Esophagus (tissue), 2 donors: ENCODE measurements around the gene PLCB4. TPM values are rescaled to one million over a fixed set of nuclear protein-coding genes. Genes with fewer than 3 reads are reported as not detected.

Experiments
- H3K27ac ChIP-seq, 2 donors: one replicate each; pipeline ENCODE4 v1.5.1; 2013; ENCODE audit warnings: low read depth in 2 of 2, mild to moderate bottlenecking in 2 of 2, inconsistent platforms in 1 of 2, low read length in 1 of 2, moderate library complexity in 1 of 2
- H3K27me3 ChIP-seq, 2 donors: one replicate each; pipeline ENCODE4 v1.6.1; 2013; ENCODE audit warnings: low read length in 2 of 2, control low read depth in 1 of 2, mild to moderate bottlenecking in 1 of 2; ENCODE audit not compliant: insufficient read depth in 2 of 2, control insufficient read depth in 1 of 2
- H3K36me3 ChIP-seq, 2 donors: one replicate each; pipeline ENCODE4 v1.6.1; 2013; ENCODE audit warnings: low read length in 1 of 2; ENCODE audit not compliant: control insufficient read depth in 2 of 2, insufficient read depth in 2 of 2
- H3K4me1 ChIP-seq, 2 donors: one replicate each; pipeline ENCODE4 v1.6.1; 2013; ENCODE audit warnings: low read length in 1 of 2; ENCODE audit not compliant: control insufficient read depth in 2 of 2, insufficient read depth in 2 of 2
- H3K4me3 ChIP-seq, 2 donors: one replicate each; pipeline ENCODE4 v1.5.1; 2013; ENCODE audit warnings: low read length in 2 of 2, mild to moderate bottlenecking in 2 of 2, low read depth in 1 of 2, moderate library complexity in 1 of 2
- H3K9me3 ChIP-seq, 2 donors: one replicate each; pipeline ENCODE4 v1.6.1; 2013; ENCODE audit warnings: mild to moderate bottlenecking in 2 of 2, low read depth in 1 of 2, low read length in 1 of 2, moderate library complexity in 1 of 2; ENCODE audit not compliant: control insufficient read depth in 2 of 2, insufficient read depth in 1 of 2
- WGBS, 2 donors: extraction: QIAGEN DNeasy Blood & Tissue Kit; methylation state at CpG; one replicate each; pipeline ENCODE4 v1.1.7; 2013; 5-methylcytosine and 5-hydroxymethylcytosine counted together
- polyA plus RNA-seq, 2 donors: library from polyadenylated mRNA; stranded (reverse); fragments of 200-250 nt; gene quantifications; one replicate each; pipeline ENCODE4 v1.2.3, GENCODE V29; 2013
- donor health status: healthy with polysubstance abuse.
- donor health status: Bipolar disorder and iron deficiency.

PLCB4 gene
- polyA plus RNA-seq, 2 donors, result 1.9 to 2.2 TPM

DNA sequence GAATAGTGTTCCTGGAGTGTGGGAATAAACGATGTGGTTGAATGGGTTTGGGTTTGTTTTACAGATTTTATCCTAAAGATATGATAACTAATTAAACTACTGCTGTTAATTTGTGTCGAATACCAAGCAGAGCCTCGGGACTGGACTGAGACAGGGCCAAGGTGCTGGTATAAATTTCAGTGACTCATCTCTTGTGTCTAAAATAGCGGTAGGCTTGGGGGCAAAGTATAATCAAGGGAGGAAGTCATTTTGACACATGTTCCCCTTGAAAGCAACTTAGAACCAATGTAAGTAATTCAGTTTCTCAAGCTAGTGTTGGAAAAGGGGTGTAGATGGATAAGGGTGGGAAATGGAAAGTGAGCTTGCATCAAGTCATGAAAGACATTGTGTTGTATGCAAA is 108.4 kb downstream of the PLCB4 start:
- Histone ChIP-seq H3K36me3 (no peaks in the 10 kb centered on the region), H3K4me3 (no peak overlapping the region), H3K27ac (no peak overlapping the region), H3K27me3 (no peaks in the 10 kb centered on the region), H3K4me1 (no peaks in the 10 kb centered on the region), H3K9me3 (no peaks in the 10 kb centered on the region)
- 75 to 82% methylated on average over 4 of the region's 4 CpGs for WGBS, 2 donors

DNA sequence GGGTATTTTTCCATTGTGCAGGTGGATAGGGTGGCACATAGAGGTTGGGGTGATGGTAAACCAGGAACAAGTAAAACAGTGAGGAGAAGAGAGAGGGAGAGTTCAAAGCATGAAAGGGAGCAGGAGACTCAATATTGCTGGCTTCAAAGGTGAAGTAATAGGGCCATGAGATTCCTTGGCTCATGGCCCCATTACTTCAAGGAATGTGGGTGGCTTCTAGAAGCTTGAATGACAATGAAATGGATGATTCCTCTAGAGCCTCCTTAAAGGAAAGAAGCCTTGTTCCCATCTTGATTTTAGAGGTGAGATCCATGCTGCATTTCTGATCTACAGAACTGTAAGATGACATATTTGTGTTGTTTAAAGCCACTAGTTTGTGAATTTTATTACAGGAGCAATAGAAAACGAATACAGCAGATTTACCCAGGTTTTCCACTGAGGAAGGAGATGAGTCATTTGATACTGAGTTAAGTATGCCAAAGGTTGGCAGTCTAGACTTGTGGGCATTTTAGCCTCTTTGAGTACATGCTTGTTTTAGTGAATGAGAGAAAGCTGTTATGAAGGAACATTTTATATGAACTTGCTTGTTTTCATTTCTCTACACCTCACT is 110.4 kb downstream of the PLCB4 start:
- no peak overlapping the region for H3K27ac ChIP-seq
- H3K4me1 ChIP-seq, result no peaks in the 10 kb centered on the region
- H3K4me3 ChIP-seq, result no peak overlapping the region
- peaks cover 0 to 2% of the 10 kb centered on the region in 2 donors for H3K9me3 ChIP-seq
- no peaks in the 10 kb centered on the region for H3K36me3 ChIP-seq
- no peaks in the 10 kb centered on the region for H3K27me3 ChIP-seq
- 30 to 41% methylated on average over 1 of the region's 1 CpG for WGBS, 2 donors

DNA sequence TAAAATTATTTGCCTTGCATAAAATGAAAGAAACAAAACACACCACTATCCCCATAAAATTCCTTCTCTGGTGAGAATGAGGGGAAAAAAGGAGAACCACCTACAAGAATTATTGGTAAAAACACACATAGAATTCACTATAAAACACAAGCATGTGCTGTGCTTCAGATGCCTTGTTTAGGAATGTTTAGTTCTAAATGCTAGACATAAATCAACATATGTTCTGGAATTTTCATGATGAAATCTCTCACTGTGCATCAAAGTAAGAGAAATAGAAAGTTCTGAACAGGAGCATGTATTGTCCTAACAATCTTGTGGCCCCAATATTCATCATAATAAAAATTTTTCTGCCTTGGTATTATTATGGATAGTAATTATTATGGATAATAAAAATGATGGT is 111.0 kb downstream of the PLCB4 start:
- H3K4me3 ChIP-seq, result no peak overlapping the region
- no peaks in the 10 kb centered on the region for H3K4me1 ChIP-seq
- H3K27me3 ChIP-seq, result no peaks in the 10 kb centered on the region
- no peak overlapping the region for H3K27ac ChIP-seq
- H3K36me3 ChIP-seq, result no peaks in the 10 kb centered on the region
- H3K9me3 ChIP-seq, result peaks cover 0 to 2% of the 10 kb centered on the region in 2 donors

DNA sequence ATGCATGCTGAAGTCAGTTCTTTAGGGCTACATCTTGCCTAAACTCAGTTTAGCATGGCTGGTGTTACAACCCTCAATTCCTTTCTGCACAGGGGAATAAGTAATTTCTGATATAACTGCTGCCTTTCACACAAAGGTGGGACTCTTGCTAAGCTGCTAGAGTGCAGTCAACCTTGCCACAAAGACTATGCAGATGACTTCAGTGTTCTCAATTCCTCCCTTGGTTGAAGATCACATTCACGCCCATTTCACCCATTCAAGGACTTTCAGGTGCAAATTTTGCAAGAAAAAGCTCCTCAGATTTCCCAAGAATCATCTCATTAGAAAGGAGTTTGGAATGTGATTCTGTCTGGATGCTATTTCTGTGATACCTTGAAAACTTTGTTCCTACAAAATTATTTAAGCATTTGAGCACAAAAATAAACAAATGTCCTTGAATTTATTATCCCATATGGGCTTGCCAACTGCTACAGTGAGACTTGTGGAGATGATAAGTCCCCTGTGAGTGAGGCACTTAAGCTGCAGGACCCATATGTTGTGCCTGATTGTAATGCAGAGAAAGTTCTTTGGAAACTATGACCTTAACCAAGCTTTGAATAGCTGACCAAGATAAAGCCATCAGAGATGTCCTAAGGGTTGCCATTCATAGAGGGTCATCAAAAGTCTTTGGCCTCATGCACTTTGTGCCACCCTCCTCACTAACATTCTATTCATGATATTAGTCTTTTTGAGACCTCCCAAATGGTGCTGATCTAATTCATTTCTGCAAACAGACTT is 111.8 kb downstream of the PLCB4 start:
- WGBS, 2 donors, result 84 to 86% methylated on average over 1 of the region's 1 CpG
- Histone ChIP-seq H3K4me1 (no peaks in the 10 kb centered on the region), H3K27ac (no peak overlapping the region), H3K36me3 (no peaks in the 10 kb centered on the region), H3K4me3 (no peak overlapping the region), H3K9me3 (peaks cover 0 to 2% of the 10 kb centered on the region in 2 donors), H3K27me3 (no peaks in the 10 kb centered on the region)

DNA sequence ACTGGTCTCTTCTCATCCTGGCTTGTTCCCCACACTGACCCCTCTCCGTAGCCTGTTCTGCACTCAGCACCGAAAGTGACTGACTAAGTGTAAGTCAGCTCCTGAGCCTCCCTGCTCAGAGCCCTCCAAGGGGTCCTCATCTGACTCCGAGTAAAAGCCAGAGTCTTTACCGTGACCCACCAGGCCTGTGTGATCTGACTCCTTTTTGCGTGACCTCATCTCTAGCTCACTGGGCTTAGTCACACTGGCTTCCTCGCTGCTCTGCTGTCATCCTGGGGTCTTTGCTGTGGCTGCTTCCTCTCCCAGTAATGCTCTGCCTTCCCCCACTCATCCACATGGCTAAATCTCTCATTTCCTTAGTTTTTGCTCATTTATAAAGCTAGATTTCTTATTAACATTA is 116.6 kb downstream of the PLCB4 start:
- 88 to 91% methylated on average over 6 of the region's 6 CpGs for WGBS, 2 donors
- H3K27ac ChIP-seq, result no peak overlapping the region
- H3K4me3 ChIP-seq, result no peak overlapping the region
- H3K36me3 ChIP-seq, result no peaks in the 10 kb centered on the region
- H3K4me1 ChIP-seq, result no peaks in the 10 kb centered on the region
- no peaks in the 10 kb centered on the region for H3K27me3 ChIP-seq
- peaks cover 0 to 2% of the 10 kb centered on the region in 2 donors for H3K9me3 ChIP-seq

DNA sequence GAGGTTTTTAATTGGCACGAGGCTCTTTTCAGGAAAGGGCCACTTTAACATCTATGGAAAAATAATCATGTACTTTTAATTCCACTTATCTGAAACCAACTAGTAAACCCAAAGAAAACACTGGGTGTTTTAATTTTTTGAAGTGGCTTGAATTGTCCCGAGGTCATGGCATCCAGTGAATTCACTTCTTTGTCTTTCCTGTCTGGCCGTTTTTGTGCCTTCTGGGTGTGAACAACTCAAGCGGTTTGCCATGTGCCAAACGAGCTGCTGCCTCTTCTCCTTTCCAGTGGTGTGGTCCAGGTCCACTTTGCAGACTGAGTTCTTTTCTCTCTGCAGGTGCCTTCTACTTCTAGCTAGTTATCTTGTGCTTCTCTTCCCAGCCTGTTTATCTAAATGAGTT is 117.5 kb downstream of the PLCB4 start:
- peaks cover 0 to 2% of the 10 kb centered on the region in 2 donors for H3K9me3 ChIP-seq
- H3K27me3 ChIP-seq, result no peaks in the 10 kb centered on the region
- H3K4me1 ChIP-seq, result no peaks in the 10 kb centered on the region
- H3K27ac ChIP-seq, result no peak overlapping the region
- 42 to 61% methylated on average over 5 of the region's 5 CpGs for WGBS, 2 donors
- no peaks in the 10 kb centered on the region for H3K36me3 ChIP-seq
- no peak overlapping the region for H3K4me3 ChIP-seq

DNA sequence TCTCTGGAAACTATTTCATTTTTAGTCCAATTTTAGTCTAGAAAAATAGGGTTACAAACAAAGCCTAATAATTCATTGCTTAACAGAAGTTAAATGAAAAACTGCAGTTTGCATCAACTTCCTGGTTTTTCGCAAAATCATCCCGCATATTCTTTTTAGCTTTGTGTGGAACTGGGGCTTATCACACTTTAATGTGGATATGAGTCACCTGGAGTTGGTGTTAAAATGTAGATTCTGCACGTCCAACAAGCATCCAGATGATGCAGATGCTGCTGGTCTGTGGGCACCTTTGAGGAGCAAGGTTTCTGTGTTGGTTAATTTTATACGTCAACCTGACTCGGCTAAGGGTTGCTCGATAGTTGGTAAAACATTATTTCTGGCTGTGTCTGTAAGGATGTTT is 126.1 kb downstream of the PLCB4 start:
- Histone ChIP-seq H3K27me3 (no peaks in the 10 kb centered on the region), H3K9me3 (no peaks in the 10 kb centered on the region), H3K27ac (no peak overlapping the region), H3K36me3 (no peaks in the 10 kb centered on the region), H3K4me3 (no peak overlapping the region), H3K4me1 (no peaks in the 10 kb centered on the region)
- 86 to 91% methylated on average over 6 of the region's 6 CpGs for WGBS, 2 donors

DNA sequence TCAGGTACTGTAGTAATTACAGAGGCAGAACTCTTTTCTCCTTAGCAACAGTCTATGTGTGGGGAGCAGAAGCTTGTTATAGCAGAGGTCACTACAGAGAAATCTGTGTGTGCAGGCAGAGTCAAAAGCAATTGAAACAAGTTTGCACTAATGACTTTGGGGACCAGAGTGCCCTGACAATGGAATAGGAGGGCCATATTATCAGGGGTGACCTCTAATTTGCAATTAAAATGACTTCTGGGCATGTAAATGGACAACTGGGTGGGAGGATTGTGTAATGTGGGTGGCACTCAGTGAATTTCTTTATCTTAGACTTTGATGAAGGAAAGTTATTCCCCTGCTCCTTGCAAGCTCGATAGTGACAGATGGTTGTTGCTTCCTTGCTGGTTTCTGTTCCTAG is 127.2 kb downstream of the PLCB4 start:
- Histone ChIP-seq H3K36me3 (no peaks in the 10 kb centered on the region), H3K27me3 (no peaks in the 10 kb centered on the region), H3K4me3 (no peak overlapping the region), H3K9me3 (no peaks in the 10 kb centered on the region), H3K4me1 (no peaks in the 10 kb centered on the region), H3K27ac (no peak overlapping the region)
- 67 to 72% methylated on average over 1 of the region's 1 CpG for WGBS, 2 donors

DNA sequence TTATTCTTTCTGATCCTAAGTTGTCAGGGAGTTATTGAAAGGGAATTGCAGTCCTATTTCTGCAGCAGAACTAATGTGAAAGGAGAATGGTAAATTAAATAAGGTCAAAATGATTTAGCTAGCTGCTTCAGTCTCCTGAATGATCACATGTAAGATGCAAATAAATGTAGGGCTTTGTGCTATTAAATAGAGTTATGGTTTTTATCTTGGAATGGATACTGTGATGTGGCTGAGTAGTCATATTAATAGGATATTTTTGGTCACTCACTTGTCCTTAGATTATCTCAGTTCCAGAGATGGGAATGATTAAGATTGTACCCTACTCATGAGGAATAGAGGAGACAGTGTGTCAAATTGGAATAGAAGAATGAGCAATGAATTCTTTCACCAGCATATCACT is 129.6 kb downstream of the PLCB4 start:
- Histone ChIP-seq H3K4me1 (no peaks in the 10 kb centered on the region), H3K9me3 (no peaks in the 10 kb centered on the region), H3K4me3 (no peak overlapping the region), H3K27ac (no peak overlapping the region), H3K27me3 (no peaks in the 10 kb centered on the region), H3K36me3 (no peaks in the 10 kb centered on the region)

DNA sequence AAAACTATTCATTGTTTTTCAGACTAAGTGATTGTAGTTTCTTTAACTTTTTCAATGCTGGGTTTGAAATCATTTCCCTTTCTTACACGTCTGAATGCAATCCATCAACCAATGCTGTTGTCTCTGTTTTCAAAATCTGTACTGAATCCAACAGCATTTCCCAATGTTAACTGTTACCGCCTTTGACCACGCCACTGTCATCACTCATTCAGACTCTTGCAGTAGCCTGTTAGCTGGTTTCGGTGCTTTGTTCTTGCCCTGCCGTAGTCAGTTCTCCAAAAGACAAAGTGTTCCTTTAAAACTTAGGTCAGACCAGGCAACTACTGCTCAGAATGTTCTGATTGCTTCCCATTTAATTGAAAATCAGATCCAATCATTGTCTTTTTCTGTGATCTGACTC is 131.3 kb downstream of the PLCB4 start:
- H3K4me3 ChIP-seq, result no peak overlapping the region
- no peak overlapping the region for H3K27ac ChIP-seq
- no peaks in the 10 kb centered on the region for H3K36me3 ChIP-seq
- no peaks in the 10 kb centered on the region for H3K27me3 ChIP-seq
- H3K4me1 ChIP-seq, result no peaks in the 10 kb centered on the region
- H3K9me3 ChIP-seq, result no peaks in the 10 kb centered on the region
- WGBS, 2 donors, result 79 to 85% methylated on average over 5 of the region's 5 CpGs
